HG03521 (cell line): Measurements from ENCODE around the gene LACC1.

ENCODE experiments used
- ATAC-seq: cut with Tn5 transposase; IDR thresholded peaks from one replicate; pipeline ENCODE4 v1.9.1; 2021; ENCODE audit warnings: mild to moderate bottlenecking, moderate library complexity; ENCODE audit not compliant: unreplicated experiment

LACC1 gene

GRCh38 chr13:43879755-43880181 is at the start of gene LACC1:
LACC1 (plus strand) TSS chr13:43879904; CDS start chr13:43880986, 1,082 bp downstream.
- ATAC-seq, result peak; percentile 38

DNA sequence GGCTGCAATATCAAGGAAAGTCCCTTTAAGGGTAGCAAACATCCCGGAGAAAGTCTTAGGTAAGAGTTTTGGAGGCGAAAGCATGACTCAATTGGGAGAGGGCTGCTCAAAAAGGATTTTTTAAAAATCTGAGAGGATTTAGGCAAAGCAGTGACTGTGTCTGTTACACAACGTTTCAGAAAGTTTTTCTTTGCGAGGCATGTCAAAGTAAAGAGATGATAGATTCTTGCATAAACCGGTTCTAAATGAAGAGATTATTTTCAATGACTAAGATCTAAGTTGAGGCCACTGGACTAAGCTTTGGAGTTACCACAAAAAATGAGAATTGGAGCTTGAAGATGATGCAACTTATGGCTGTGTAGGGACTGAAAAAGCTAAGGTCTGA is 49.2 kb upstream of the LACC1 start:
- no peak for ATAC-seq

GRCh38 chr13:43831088-43831487 is 48.6 kb upstream of the LACC1 start:
- no peak for ATAC-seq

- no peak for ATAC-seq
Measured at GRCh38 chr13:43835701-43836100, 44.0 kb upstream of the LACC1 start.

- ATAC-seq, result no peak
Measured at GRCh38 chr13:43838909-43839308, 40.8 kb upstream of the LACC1 start.

GRCh38 chr13:43846496-43847158 is 33.1 kb upstream of the LACC1 start:
- no peak for ATAC-seq

- no peak for ATAC-seq
Measured at GRCh38 chr13:43848001-43848649, 31.6 kb upstream of the LACC1 start.

GRCh38 chr13:43850873-43851272 is 28.8 kb upstream of the LACC1 start:
- no peak for ATAC-seq

- no peak for ATAC-seq
Measured at GRCh38 chr13:43852923-43853404, 26.7 kb upstream of the LACC1 start.

DNA sequence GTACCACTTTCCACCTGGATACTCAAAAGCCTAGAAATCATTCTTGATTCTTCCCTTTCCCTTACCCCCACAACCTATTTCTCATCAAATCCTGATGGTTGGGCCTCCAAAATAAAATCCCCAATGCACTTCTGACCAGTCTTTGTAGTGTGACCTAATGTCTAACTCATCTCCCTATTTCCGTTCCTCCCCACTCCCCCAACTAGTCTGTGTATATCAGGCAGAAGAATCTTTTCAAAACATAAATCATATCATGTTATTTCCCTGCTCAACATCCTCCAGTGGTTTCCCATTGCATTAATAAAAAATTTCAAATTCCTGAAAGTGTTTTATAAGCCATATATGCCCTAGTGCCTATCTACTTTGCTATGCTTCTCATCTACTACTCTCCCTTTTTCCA is 17.8 kb upstream of the LACC1 start:
- ATAC-seq, result no peak

GRCh38 chr13:43864921-43865320 is 14.8 kb upstream of the LACC1 start:
- no peak for ATAC-seq

- ATAC-seq, result no peak
Measured at GRCh38 chr13:43865892-43866291, 13.8 kb upstream of the LACC1 start.

- no peak for ATAC-seq
Measured at GRCh38 chr13:43872181-43872580, 7.5 kb upstream of the LACC1 start.

DNA sequence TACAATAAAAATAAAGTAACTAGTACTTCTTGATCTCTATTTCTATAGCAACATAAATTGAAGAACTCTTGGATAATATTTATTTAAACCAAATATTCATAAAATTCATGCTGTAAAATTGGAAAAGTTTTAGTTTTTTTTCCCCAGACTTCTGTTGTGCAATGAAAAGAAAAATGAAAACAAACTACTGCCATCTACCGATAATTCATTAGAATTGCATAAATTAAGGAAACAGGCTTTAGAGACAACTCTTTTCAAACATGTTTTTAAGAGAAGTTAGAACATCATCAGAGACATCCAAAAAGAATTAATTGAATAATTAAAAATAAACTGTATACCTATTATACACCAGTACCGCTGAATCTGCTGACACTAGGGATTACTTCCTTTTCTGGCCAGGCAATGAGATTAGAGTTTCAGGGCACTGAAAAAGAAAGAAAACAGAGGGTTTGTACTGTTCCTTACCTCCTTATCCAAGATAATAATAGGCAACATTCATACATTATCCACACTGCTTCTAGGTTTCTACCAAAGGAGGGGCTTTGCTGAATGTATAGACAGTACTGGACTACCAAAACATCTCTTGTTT is 5.1 kb upstream of the LACC1 start:
- no peak for ATAC-seq

DNA sequence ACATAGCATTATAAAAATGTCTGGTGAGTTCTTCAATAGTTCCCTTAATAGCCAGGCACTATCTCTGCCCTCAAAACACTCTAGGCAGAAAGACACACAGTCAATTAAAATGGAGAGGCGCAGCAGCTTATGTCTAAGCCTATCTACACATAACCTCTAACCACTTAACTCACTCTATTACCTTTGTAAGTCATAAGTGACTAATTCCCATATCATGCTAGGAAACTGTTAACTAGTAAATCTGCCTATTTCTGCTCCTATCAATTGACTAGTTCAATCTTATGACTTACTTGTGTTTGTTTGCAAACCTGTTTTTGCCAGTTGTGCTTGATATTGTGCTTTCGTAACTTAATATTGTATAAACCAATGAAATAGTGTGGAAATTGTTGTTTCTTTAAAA is 3.3 kb upstream of the LACC1 start:
- ATAC-seq, result no peak

DNA sequence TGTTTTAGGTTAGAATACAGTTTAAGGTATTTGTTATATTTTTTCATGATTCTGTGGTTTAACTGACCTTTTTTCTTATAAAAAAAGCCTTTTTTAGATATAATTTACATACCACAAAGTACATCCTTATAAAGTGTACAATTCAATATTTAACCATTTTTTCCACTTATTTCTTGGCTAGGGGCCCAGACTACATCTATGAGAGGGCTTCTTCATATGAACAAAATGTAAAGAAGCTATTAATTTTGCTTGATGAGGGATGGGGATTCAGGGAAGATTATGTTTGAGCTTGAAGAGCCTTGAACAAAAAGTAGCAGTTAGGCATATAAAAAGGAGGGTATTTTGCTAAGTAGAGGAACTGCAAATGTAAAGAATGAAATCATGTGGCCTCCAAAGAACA is 2.4 kb upstream of the LACC1 start:
- no peak for ATAC-seq

- no peak for ATAC-seq
Measured at GRCh38 chr13:43877766-43878165, 1.9 kb upstream of the LACC1 start.

DNA sequence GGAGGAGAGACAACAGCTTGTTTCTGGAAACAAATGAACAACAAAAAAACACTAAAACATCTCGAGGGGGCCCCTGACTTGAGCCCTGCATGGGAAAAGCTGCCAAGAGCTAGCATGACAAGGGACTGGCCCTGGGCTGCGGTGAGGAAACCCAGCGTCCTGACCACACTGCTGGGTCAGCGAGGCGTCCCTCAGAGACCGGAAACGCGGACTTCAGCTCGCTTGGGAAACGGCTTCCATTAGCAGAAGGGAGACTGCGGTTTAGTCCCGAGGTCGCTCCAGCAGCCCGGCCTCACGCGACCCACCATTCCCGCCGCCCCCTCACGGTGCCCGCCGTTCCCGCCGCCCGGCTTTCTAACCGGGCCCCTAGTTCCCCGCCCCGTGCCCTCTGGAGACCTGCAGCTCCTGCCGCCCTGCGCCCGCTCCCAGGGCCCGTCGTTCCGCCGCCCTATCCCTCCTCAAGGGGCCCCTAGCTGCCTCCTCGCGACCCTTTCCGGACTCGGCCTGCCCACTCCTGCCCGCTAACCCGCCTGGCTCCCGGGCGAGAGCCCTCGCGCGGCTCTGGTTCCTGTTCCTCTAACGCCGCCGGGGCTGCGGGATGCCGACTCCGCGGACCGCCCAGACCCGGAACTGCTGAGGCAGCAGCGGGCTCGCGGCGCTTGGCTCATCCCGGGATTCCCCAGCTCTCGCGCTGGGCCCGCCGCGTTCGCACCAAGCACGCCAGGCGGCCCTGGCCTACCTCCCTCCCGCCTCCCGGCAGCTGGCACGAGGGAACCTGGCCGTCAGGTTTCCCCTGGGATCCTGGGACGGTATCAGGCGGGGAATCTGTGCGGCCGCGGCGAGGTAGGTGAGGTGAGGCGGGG is 581 bp upstream of the LACC1 start, which contains the start of gene CCDC122:
Gene CCDC122 (minus strand): TSS at position 849 of the 863 bp plus-strand sequence. CDS start 10,364 bp downstream, outside the sequence.
- peak; percentile 77 for ATAC-seq

GRCh38 chr13:43880214-43880855 is 631 bp downstream of the LACC1 start:
- no peak for ATAC-seq

DNA sequence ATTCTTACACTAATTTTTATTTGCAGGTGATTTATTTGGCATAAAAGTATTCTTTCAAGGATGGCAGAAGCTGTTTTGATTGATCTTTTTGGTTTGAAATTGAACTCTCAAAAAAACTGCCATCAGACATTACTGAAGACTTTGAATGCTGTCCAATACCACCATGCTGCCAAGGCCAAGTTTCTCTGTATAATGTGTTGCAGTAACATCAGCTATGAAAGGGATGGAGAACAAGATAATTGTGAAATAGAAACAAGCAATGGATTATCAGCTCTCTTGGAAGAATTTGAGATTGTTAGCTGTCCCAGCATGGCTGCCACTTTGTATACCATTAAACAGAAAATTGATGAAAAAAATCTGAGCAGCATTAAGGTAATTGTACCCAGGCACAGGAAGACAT is 1.2 kb downstream of the LACC1 start:
- ATAC-seq, result no peak

GRCh38 chr13:43881580-43881979 is 1.9 kb downstream of the LACC1 start:
- no peak for ATAC-seq
